Hindlimb muscle (tissue), 1 donor: Measurements from ENCODE around the gene MAP1LC3A. TPM values are rescaled to one million over a fixed set of nuclear protein-coding genes. Genes with fewer than 3 reads are reported as not detected.
"Not testable (repeated sequence)": the region's sequence is repeated elsewhere in the genome, so short reads cannot be mapped to it uniquely, and the experiment has no call there.

Experiments used
- DNase-seq: peaks from one replicate; pipeline ENCODE4 v3.0.0-alpha.2; 2013
- polyA plus RNA-seq: library from polyadenylated mRNA; unstranded; fragments of 120-200 nt; gene quantifications from one replicate; pipeline ENCODE4 v1.2.1, GENCODE V29; 2013; ENCODE audit not compliant: insufficient read length

Gene MAP1LC3A
- 23.0 TPM for polyA plus RNA-seq

- peak; percentile 97 for DNase-seq
Observed at GRCh38 chr20:34558320-34559218, at the start of gene MAP1LC3A. Gene MAP1LC3A, plus strand, starts transcription at chr20:34558718. Its CDS starts 151 bp downstream, at chr20:34558869.

GRCh38 chr20:34510575-34510974 is 47.9 kb upstream of the MAP1LC3A start:
- DNase-seq, result no peak

GRCh38 chr20:34511891-34512265 is 46.6 kb upstream of the MAP1LC3A start:
- no peak for DNase-seq

- no peak for DNase-seq
Observed at GRCh38 chr20:34512266-34512954, 46.1 kb upstream of the MAP1LC3A start.

GRCh38 chr20:34512955-34513419 is 45.5 kb upstream of the MAP1LC3A start:
- no peak for DNase-seq

- DNase-seq, result not testable (repeated sequence)
Observed at GRCh38 chr20:34514034-34514433, 44.5 kb upstream of the MAP1LC3A start.

- DNase-seq, result no peak
Observed at GRCh38 chr20:34514897-34515483, 43.5 kb upstream of the MAP1LC3A start.

- DNase-seq, result peak; percentile 23
Observed at GRCh38 chr20:34515484-34516246, 42.9 kb upstream of the MAP1LC3A start.

- DNase-seq, result peak; percentile 97
Observed at GRCh38 chr20:34516247-34517113, 42.0 kb upstream of the MAP1LC3A start, which contains the start of gene DYNLRB1. Gene DYNLRB1, plus strand, starts transcription at chr20:34516422. Its CDS starts 37 bp downstream, at chr20:34516459.

GRCh38 chr20:34517114-34517505 is 41.4 kb upstream of the MAP1LC3A start:
- DNase-seq, result no peak

- not testable (repeated sequence) for DNase-seq
Observed at GRCh38 chr20:34518863-34519262, 39.7 kb upstream of the MAP1LC3A start.

GRCh38 chr20:34519841-34520240 is 38.7 kb upstream of the MAP1LC3A start:
- not testable (repeated sequence) for DNase-seq

- peak; percentile 22 for DNase-seq
Observed at GRCh38 chr20:34522969-34523871, 35.3 kb upstream of the MAP1LC3A start.

- DNase-seq, result no peak
Observed at GRCh38 chr20:34524426-34524825, 34.1 kb upstream of the MAP1LC3A start.

GRCh38 chr20:34525342-34525708 is 33.2 kb upstream of the MAP1LC3A start:
- DNase-seq, result no peak

GRCh38 chr20:34525709-34526416 is 32.7 kb upstream of the MAP1LC3A start:
- DNase-seq, result peak; percentile 38

- DNase-seq, result no peak
Observed at GRCh38 chr20:34526466-34526865, 32.1 kb upstream of the MAP1LC3A start.

- DNase-seq, result no peak
Observed at GRCh38 chr20:34527016-34527415, 31.5 kb upstream of the MAP1LC3A start.

- DNase-seq, result no peak
Observed at GRCh38 chr20:34528921-34529297, 29.6 kb upstream of the MAP1LC3A start.

- DNase-seq, result no peak
Observed at GRCh38 chr20:34529742-34530141, 28.8 kb upstream of the MAP1LC3A start.
